ENCODE measurements around the gene FOXQ1.

The FOXQ1 gene

DNA sequence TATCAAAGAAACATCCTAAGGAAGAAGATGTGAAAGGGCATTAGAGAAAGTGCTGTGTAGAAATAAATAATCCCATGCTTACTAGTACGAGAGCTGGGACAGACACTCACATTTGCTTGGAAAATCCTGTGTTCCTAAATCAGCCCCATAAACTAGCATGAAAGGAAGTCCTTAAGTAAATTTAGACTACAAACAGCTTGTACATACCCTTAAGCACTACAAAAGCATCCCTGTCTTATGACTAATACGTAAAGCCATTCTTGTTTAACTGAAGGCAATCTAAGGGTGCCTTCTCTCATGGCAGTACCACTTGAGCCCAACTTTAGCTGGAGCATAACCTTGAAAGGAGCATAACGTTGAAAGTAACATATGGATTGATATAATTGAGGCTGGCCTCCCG, 15.4 kb upstream of the FOXQ1 start:
- no peaks in the 10 kb centered on the region for H3K36me3 ChIP-seq (ENCODE audit: control insufficient read depth, insufficient read depth, low read length)
- no peak overlapping the region for H3K4me3 ChIP-seq (ENCODE audit: low read depth, low read length)
- no peaks in the 10 kb centered on the region for H3K79me2 ChIP-seq
- H3K27ac ChIP-seq = no peak overlapping the region
- H3K4me1 ChIP-seq = no peaks in the 10 kb centered on the region
- no peak overlapping the region for H3K9ac ChIP-seq
- no peaks in the 10 kb centered on the region for H3K27me3 ChIP-seq (ENCODE audit: control insufficient read depth, insufficient read depth, low read length)
- TF ChIP-seq, protein P1, sequence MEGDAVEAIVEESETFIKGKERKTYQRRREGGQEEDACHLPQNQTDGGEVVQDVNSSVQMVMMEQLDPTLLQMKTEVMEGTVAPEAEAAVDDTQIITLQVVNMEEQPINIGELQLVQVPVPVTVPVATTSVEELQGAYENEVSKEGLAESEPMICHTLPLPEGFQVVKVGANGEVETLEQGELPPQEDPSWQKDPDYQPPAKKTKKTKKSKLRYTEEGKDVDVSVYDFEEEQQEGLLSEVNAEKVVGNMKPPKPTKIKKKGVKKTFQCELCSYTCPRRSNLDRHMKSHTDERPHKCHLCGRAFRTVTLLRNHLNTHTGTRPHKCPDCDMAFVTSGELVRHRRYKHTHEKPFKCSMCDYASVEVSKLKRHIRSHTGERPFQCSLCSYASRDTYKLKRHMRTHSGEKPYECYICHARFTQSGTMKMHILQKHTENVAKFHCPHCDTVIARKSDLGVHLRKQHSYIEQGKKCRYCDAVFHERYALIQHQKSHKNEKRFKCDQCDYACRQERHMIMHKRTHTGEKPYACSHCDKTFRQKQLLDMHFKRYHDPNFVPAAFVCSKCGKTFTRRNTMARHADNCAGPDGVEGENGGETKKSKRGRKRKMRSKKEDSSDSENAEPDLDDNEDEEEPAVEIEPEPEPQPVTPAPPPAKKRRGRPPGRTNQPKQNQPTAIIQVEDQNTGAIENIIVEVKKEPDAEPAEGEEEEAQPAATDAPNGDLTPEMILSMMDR (IDR thresholded peaks at IDR 0.05) = no peak
- no peak overlapping the region for H2AFZ ChIP-seq
- no peaks in the 10 kb centered on the region for H3K9me3 ChIP-seq (ENCODE audit: control insufficient read depth, low read length)
- H3K4me2 ChIP-seq (ENCODE audit: low read length) = no peak overlapping the region

- H3K4me1 ChIP-seq = no peaks in the 10 kb centered on the region
- no peak overlapping the region for H3K4me3 ChIP-seq (ENCODE audit: low read depth, low read length)
- H2AFZ ChIP-seq = no peak overlapping the region
- H3K9ac ChIP-seq = no peak overlapping the region
- H3K9me3 ChIP-seq (ENCODE audit: control insufficient read depth, low read length) = no peaks in the 10 kb centered on the region
- no peak overlapping the region for H3K27ac ChIP-seq
- H3K27me3 ChIP-seq (ENCODE audit: control insufficient read depth, insufficient read depth, low read length) = no peaks in the 10 kb centered on the region
- H3K79me2 ChIP-seq = no peaks in the 10 kb centered on the region
- no peak overlapping the region for H3K4me2 ChIP-seq (ENCODE audit: low read length)
- TF ChIP-seq, protein P1 (IDR thresholded peaks at IDR 0.05) = no peak
- H3K36me3 ChIP-seq (ENCODE audit: control insufficient read depth, insufficient read depth, low read length) = no peaks in the 10 kb centered on the region
Measured at GRCh38 chr6:1297746-1298145, 14.2 kb upstream of the FOXQ1 start.

DNA sequence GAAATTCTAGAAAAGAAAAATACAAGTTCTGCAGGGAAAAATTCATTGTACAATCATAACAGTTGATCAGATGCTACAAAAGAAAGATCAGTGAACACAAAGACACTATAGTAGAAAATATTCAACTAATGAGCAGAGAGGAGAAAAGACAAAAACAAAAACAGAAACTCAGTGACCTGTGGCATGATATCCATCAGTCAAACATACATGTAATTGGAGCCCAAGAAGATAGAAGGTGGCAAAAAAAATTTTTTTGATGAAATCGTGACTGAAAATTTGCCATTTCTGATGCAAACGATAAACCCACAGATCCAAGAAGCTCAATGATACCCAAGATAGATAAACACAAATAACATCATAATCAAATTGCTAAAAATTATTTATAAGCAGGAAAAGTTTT, 13.1 kb upstream of the FOXQ1 start:
- no peak overlapping the region for H3K4me2 ChIP-seq (ENCODE audit: low read length)
- no peaks in the 10 kb centered on the region for H3K4me1 ChIP-seq
- H3K27ac ChIP-seq = no peak overlapping the region
- no peak overlapping the region for H3K9ac ChIP-seq
- H3K9me3 ChIP-seq (ENCODE audit: control insufficient read depth, low read length) = no peaks in the 10 kb centered on the region
- TF ChIP-seq, protein P1 (IDR thresholded peaks at IDR 0.05) = no peak
- no peaks in the 10 kb centered on the region for H3K79me2 ChIP-seq
- H2AFZ ChIP-seq = no peak overlapping the region
- H3K36me3 ChIP-seq (ENCODE audit: control insufficient read depth, insufficient read depth, low read length) = no peaks in the 10 kb centered on the region
- H3K4me3 ChIP-seq (ENCODE audit: low read depth, low read length) = no peak overlapping the region
- H3K27me3 ChIP-seq (ENCODE audit: control insufficient read depth, insufficient read depth, low read length) = no peaks in the 10 kb centered on the region

DNA sequence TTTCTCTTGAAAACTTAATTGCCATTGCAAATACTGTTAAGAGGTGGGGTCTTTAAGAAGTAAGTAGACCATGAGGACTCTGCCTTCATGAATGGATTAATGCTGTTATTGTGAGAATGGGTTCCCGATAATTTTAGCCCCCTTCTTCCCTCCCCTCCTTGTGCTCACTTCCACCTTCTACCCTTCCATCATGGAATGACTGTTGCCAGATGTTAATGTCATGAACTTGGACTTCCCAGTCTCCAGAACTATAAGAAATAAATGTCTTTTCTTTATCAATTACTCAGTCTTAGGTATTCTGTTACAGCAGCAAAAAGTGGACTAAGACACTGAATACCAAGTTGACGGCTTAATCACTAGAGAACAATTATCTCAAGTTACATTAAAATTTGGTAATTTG, 5.8 kb upstream of the FOXQ1 start:
- TF ChIP-seq, protein P1 (IDR thresholded peaks at IDR 0.05) = no peak
- no peak overlapping the region for H3K4me3 ChIP-seq (ENCODE audit: low read depth, low read length)
- no peak overlapping the region for H3K9ac ChIP-seq
- H3K4me1 ChIP-seq = no peaks in the 10 kb centered on the region
- no peak overlapping the region for H3K27ac ChIP-seq
- H3K36me3 ChIP-seq (ENCODE audit: control insufficient read depth, insufficient read depth, low read length) = no peaks in the 10 kb centered on the region
- no peaks in the 10 kb centered on the region for H3K79me2 ChIP-seq
- no peaks in the 10 kb centered on the region for H3K9me3 ChIP-seq (ENCODE audit: control insufficient read depth, low read length)
- no peak overlapping the region for H2AFZ ChIP-seq
- no peak overlapping the region for H3K4me2 ChIP-seq (ENCODE audit: low read length)
- no peaks in the 10 kb centered on the region for H3K27me3 ChIP-seq (ENCODE audit: control insufficient read depth, insufficient read depth, low read length)

GRCh38 chr6:1309366-1309765, 2.5 kb upstream of the FOXQ1 start:
- no peaks in the 10 kb centered on the region for H3K9me3 ChIP-seq (ENCODE audit: control insufficient read depth, low read length)
- H3K4me2 ChIP-seq (ENCODE audit: low read length) = no peak overlapping the region
- TF ChIP-seq, protein P1 (IDR thresholded peaks at IDR 0.05) = no peak
- no peak overlapping the region for H3K4me3 ChIP-seq (ENCODE audit: low read depth, low read length)
- no peak overlapping the region for H2AFZ ChIP-seq
- no peak overlapping the region for H3K9ac ChIP-seq
- H3K36me3 ChIP-seq (ENCODE audit: control insufficient read depth, insufficient read depth, low read length) = no peaks in the 10 kb centered on the region
- H3K27ac ChIP-seq = no peak overlapping the region
- H3K27me3 ChIP-seq (ENCODE audit: control insufficient read depth, insufficient read depth, low read length) = peaks cover 5% of the 10 kb centered on the region
- no peaks in the 10 kb centered on the region for H3K79me2 ChIP-seq
- H3K4me1 ChIP-seq = no peaks in the 10 kb centered on the region

All from parathyroid adenoma (tissue), 2 donors.